HG03103 (cell line): ENCODE measurements around the gene FARP2.
"Not testable (repeated sequence)": the region's sequence is repeated elsewhere in the genome, so short reads cannot be mapped to it uniquely, and the experiment has no call there.

Experiments
- ATAC-seq: cut with Tn5 transposase; IDR thresholded peaks from one replicate; pipeline ENCODE4 v1.9.1; 2021; ENCODE audit warnings: low read depth; ENCODE audit not compliant: unreplicated experiment

FARP2 gene, protein sequence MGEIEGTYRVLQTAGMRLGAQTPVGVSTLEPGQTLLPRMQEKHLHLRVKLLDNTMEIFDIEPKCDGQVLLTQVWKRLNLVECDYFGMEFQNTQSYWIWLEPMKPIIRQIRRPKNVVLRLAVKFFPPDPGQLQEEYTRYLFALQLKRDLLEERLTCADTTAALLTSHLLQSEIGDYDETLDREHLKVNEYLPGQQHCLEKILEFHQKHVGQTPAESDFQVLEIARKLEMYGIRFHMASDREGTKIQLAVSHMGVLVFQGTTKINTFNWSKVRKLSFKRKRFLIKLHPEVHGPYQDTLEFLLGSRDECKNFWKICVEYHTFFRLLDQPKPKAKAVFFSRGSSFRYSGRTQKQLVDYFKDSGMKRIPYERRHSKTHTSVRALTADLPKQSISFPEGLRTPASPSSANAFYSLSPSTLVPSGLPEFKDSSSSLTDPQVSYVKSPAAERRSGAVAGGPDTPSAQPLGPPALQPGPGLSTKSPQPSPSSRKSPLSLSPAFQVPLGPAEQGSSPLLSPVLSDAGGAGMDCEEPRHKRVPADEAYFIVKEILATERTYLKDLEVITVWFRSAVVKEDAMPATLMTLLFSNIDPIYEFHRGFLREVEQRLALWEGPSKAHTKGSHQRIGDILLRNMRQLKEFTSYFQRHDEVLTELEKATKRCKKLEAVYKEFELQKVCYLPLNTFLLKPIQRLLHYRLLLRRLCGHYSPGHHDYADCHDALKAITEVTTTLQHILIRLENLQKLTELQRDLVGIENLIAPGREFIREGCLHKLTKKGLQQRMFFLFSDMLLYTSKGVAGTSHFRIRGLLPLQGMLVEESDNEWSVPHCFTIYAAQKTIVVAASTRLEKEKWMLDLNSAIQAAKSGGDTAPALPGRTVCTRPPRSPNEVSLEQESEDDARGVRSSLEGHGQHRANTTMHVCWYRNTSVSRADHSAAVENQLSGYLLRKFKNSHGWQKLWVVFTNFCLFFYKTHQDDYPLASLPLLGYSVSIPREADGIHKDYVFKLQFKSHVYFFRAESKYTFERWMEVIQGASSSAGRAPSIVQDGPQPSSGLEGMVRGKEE

DNA sequence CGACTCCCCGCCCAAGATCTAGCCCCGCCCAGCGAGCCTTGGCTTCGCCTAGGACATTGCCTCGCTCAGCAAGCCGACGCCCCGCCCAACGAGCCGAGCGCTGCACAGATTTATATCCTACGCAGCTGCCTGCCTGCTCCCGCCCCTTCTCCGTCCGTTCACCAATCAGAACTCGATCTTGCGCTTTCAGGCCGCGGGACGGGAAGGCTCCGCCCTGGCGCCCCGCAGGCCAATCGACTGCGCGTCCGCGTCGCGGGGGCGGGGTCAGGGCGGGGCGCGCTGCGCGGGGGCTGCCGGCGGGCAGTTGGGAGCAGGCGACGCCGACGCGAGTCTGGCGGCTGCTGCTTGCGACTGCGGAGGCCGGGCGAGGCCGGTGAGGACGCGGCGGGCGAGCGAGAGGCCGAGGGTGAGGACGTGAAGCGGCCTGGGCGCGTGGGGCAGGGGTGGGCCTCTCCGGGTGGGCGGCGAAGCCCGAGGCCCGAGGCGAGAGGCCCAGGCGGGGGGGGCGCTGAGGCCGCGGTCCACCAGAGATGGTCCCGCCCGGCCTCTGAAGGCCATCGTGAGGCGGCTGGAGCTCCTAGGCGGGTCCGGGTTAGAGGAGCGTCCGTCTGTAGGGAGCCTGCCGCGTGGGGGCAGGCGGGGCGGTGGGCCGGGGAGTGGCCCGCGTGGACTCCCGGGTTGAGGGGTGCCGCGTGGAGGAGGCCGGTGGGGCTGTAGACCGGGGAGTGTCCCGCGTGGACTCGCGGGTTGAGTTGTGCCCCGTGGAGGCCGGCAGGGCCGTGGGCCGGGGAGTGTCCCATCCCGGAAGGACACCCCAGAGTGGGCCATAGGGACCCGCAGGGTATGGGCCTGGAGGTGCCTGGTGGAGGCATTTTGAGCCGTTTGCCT lies at the start of gene FARP2:
Gene FARP2, plus strand, starts transcription at position 303 of the 888 bp plus-strand sequence. CDS start 16,823 bp downstream, outside the sequence.
- peak; percentile 73 for ATAC-seq

DNA sequence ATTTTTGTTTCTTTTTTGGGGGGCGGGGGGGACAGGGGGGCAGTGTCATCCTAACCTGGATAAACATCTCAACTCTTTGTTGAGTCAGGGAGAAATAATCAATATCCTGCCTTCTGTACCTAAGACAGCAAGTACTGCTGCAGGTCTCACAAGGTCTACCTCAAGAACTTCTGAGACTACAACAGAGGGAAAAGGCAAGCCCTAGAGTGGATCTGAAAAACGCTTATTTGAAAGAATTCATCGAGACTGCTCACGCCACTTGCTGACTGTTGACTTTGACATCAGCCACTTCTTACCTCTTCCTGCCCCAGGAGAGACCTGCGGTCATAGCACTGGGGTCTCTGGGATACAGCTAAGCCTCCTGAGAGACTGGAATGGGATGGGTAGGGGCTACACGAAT lies 49.0 kb upstream of the FARP2 start:
- no peak for ATAC-seq

DNA sequence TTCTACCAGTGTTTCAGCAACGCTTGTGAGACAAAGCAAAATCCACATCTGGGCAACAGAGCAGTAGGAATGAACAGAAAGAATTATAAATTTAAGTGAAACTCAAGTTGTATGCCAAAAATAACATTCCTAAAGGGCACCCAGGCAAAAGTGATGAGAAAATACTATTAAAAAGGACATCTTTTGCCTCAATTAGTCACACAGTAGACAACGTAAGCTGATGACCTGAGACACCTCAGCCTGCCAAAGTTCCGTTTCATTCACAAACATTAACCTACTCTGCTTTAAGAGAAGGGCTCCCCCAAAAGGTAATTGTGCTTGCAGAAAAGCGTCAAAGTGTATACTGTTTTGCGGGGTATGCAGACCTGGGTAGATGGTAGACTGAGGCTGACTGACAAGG lies 47.8 kb upstream of the FARP2 start:
- no peak for ATAC-seq

DNA sequence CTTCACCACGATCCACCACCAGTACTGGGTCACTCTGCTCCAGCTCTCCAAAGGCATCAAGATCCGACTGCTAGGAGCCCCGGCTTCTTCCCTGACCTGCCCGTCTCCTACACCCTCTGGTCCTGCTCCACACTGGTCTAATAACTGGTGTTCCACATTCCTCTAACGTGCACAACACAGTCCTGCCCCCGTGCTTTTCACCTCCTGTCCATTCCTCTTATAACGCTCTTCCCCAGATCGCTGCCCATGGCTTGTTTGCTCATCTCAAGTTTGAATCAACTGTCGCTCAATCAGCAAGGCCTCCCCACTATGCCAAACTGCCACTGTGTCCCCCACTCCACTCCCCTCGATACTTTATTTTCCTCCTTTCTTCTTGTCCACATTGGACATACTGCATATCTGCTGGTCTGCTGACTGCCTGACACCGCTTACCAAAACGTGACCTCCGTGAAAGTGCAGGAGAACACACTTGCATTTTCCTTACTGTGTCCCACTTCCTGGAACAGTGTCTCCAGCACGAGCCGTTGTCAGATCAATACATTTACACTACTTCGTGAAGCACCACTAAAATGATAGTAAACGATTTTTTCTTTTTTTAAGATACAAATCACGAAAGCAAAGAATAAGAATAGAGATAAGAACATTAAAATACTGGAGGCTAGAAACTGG lies 47.1 kb upstream of the FARP2 start:
- ATAC-seq, result no peak

DNA sequence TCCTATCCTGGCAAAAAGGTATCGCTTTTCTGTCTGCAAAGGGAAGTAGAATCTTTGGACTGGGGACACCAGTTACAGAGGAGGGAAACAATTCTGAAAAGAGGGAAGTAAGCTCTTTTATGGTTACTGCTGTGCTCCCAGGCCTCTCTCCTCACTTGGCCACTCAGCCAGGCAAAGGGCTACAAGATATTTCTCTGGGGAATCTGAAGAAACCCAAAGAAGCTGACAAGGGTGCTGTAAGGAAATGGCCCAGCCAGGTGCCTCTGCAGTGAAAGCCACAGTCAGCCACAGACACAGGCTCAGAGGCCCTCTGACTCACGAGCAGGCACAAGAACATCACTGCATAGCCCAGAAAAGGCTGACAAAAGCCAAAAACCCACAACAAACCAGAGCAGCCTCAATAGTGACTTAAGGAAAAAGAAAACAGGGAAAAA lies 46.4 kb upstream of the FARP2 start:
- ATAC-seq, result peak; percentile 40

DNA sequence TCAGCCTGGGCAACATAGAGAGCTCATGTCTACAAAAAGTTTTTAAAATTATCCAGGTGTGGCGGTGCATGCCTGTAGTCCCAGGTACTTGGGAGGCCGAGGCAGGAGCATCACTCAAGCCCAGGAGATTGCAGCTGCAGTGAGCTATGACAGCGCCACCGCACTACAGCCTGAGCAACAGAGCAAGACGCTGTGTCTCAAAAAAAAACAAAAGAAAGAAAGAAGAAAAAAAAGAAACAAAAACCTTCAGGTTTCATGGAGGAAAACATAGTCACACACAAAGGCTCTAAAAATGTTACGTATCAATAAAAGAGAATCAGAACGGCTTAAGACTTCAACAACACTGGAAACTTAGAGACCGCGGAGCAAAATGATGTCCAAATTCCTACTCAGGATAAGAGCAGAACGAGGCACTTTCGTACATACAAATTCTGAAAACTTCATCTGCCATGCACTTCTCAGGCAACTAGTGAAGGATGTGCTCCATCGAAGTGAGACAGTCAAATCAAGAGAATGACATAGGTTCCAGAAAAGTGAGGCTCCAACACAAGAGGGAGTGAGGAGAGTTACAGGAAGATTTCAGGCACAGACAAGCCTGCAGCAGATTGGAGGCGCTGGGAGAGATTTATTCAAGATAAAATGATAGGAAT lies 45.0 kb upstream of the FARP2 start:
- ATAC-seq, result no peak

DNA sequence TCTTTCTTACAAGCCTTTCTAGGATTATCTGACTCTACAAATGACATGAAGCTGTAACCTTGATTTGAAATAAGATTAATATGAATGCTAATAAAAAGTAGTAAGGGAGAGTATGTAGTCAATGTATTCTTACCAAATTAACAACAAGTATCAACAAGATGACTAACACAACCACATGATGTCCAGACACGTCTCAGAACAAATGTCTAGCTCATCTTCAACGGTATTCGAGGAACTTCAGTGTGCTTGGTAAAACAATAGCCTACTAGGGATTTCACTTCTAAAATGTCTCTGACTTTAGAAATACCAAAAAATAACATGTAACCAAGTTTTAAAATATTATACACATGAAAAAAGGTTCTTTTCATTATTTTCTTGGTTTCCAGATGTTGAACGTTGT lies 44.0 kb upstream of the FARP2 start:
- ATAC-seq, result no peak

DNA sequence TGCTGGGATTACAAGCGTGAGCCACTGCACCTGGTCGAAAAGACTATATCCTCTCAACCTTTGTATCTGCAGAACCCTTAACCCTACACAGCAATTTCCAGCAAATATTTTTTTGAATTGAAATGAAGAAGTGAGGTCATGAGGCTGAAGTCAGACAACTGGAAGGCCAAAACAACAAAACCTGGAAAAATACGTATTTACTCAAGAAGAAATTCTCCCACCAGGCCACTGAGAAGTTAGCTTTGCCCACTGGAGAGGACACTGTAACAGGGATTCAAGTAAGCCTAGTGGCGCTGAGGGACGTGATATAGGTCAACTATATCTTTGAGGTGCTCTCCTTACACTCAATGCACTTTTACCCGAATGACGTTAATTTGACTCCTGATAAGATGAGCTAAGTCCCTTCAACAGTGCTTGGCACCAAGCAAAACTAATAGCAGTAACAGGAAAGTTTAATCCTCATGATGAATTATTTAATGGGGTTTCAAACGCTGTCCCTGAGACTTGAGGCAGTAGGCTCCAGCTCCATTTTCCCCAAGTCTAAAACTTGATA lies 42.5 kb upstream of the FARP2 start:
- ATAC-seq, result no peak

DNA sequence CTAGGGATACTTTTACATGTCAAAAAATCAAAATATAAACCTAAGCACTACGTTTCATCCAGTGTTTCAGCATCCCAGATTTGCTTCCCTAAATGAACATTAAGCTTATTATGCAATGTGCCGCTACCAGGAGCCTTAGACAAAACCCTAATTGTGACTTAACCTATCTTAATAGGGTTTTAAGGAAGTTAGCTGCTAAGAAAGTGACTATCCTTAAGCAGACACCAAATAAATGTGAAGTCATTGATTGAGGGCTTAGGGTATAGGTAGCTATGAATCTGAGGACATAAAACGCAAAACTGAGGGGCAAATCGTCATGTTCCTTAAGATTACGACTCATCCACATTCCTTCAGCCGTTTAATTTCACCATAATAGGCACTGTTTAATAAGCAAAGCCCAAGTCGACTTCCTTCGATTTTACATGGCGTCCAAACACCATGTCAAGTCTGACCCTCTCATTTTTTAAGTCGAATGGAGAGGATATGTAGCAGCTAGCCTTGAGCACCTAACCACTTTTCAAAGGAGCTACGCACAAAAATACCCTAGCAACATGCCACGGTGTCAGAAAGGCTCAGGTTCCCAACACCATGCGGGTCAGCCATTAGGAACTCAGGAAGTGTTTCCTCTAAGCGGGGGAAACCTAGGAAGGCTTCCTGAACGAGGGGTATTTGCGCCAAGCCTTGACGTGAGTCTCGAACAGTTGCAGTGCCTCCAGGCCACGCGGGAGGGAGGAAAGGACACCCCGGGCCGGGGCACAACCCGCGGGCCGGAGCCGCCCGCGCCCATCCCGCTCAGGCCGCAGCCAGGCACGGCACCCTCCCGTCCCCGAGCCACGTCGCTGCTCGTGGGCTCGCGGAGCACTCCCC lies 41.6 kb upstream of the FARP2 start:
- ATAC-seq, result peak; percentile 4

DNA sequence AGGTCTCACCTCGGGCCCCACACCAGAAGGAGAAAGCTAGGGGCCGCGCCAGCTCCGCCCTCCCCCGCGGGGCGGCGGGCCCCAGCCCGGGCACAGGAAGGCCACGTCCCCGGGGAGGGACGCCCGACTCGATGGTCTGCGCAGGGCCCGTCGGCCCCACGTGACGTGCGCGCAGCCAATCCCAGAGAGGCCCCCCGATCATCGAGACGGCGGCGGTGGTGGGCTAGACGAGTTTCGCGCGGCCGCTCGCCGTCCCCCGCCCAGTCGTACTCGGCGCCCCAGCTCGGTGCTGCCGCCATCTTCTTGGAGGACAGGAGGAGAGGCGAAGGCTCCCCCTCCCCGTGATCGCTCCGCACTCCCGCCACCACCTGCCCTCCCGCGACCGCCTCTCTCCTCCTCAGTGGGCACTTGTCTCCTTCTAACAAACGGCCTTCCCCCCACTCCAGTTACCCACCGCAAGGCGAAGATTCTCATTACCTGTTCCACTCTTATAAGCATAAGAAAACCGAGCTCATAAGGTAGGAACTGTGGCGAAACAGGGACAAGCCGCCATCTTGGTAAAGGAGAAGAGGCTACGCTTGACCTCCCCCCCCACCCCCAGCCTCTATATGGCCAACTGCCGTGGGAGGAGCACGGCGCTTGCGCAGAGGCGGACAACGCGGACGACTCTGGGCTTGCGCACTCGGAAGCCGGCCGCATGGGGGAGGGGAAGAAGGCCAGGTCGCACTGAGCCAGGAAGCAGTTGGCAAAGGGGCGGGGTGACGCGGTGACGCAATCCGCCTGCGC lies 40.8 kb upstream of the FARP2 start, which contains the start of gene HDLBP:
Gene HDLBP, minus strand, starts transcription at position 580 of the 786 bp plus-strand sequence. CDS start 48,803 bp downstream, outside the sequence.
- ATAC-seq, result peak; percentile 56

DNA sequence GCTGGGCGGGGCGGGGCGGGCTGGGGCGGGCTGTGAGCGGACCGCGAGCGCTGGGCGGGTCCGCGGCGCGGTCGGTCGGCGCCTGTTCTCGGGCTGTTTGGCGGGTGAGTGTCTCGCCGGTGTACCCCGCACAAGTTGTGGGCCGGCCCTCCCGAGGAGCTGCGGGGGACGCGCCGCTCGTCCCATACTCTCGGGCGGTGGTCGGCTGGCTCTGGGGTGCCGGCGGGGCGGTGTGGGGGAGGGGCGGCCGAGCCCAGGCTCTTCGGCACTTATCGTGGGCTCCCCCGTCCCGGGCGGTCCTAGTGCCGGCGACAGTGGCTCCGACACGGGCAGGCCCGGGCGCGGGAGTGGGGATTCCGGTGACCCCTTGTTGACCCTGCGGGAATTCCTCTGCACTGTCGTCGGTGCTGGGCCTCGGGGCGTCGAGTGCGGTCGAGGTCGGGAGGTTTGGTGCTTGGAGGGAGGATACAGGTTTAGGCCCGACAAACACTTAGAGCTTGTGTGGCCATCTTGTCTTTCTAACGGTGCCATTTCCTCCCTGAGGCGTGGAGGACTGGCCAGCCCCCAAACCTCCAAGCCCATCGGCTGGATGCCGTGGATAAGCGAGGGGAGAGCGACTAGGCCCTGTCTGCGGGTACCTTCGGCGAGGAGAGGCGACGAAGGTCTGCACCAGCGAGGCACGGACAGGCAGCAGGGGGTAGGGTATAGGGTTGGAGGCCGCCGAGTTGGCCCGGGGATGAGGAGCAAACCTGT lies 40.0 kb upstream of the FARP2 start, which contains the start of gene SEPTIN2:
Gene SEPTIN2, plus strand, starts transcription at position 47 of the 753 bp plus-strand sequence. CDS start 8,308 bp downstream, outside the sequence.
- peak; percentile 26 for ATAC-seq

DNA sequence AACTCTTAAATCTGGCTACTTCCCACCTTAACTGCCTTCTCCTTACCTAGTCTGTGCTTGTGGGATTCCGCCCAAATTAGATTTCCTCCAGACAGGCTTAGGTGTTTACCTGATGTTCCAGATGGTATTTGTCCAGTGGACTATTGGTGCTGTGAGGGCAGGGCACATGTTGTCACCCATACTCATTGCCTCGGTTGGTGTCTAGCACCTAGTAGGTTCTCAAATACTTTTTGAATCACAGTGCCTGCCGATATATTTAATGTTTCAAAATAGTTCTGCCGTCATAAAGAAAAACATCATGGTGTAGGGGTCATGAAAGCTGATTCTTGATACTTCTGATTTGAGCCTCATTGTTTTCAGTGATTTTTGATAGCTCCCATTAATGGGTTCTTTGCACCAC lies 39.3 kb upstream of the FARP2 start:
- no peak for ATAC-seq

DNA sequence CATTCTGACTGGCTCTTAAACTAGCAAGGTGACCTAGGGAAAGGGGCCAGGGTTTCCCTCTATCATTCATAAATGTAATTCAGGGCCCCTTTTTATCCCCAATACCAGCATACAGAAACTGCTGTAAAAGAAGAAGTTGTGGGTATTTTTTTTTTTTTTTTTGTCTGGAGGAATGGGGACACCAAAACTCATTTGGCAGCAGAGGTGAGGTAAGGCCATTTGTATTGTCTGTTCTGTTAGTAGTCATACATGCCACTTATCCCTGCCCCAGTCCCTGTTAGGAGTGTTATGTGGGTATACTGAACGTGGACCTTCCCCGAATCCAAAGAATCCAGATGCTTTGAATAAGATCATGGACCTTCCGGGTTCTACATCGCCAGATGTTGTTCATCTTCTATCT lies 38.7 kb upstream of the FARP2 start:
- no peak for ATAC-seq

DNA sequence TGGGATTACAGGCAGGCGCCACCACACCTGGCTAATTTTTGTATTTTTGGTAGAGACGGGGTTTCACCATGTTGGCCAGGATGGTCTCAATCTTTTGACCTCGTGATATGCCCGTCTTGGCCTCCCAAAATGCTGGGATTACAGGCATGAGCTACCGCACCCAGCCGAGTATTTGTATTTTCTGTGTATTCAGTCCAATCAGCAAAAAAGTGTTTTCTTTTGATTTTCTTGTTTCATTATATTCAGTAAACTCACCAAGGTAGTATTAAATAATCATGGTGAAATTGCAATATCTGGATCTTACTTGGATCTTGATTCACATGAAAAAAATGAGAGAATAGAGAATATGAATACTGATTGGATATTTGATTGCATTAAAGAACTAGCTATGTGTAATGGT lies 37.3 kb upstream of the FARP2 start:
- not testable (repeated sequence) for ATAC-seq

DNA sequence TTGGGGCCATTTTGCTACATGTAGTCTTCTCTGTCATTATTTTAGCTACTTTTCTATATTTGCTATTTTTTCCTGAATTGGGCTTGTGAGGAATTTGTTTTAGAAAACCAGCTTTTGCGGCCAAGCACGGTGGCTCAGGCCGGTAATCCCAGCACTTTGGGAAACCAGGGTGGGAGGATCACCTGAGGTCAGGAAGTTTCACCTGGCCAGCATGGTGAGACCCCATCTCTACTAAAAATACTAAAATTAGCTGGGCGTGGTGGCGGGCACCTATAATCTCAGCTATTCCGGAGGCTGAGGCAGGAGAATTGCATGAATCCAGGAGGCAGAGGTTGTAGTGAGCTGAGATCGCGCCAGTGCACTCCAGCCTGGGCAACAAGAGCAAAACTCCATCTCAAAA lies 35.7 kb upstream of the FARP2 start:
- ATAC-seq, result no peak

DNA sequence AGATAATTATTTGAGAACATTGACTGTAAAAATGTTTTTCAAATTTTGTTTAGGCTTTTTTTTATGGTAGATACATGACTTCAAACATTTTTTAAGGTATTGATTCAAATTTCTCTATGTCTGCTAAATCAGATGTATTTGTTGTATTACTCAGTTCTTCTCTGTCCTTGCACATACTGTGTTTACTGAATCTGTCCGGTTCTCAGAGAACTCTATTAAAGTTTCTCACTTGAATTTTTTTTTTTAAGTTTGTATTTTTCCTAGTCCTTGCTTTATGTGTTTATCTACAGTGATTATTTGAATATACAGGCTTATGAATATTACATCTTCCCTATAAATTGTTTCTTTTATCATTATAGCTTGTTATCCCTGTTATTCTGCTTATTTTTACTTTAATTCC lies 35.1 kb upstream of the FARP2 start:
- no peak for ATAC-seq
